SU-DHL-6 (cell line): Measurements from ENCODE around the gene CAB39.

Experiments
- EZH2phosphoT487 ChIP-seq: fragments of 200-600 bp; sonication (generic), shearing (Covaris generic); conservative IDR thresholded peaks from 2 replicates; pipeline ENCODE4 v1.6.1; 2018; ENCODE audit warnings: mild to moderate bottlenecking, antibody characterized with exemption, low read length, moderate library complexity, mixed read lengths
- TF ChIP-seq, protein P1 (sequence below): fragments of 200-600 bp; sonication (generic); IDR thresholded peaks from one replicate; pipeline ENCODE4 v1.5.1; 2017; ENCODE audit warnings: antibody characterized with exemption, mild to moderate bottlenecking, low read length, moderate library complexity; ENCODE audit not compliant: insufficient read depth, poor library complexity, severe bottlenecking

DNA sequence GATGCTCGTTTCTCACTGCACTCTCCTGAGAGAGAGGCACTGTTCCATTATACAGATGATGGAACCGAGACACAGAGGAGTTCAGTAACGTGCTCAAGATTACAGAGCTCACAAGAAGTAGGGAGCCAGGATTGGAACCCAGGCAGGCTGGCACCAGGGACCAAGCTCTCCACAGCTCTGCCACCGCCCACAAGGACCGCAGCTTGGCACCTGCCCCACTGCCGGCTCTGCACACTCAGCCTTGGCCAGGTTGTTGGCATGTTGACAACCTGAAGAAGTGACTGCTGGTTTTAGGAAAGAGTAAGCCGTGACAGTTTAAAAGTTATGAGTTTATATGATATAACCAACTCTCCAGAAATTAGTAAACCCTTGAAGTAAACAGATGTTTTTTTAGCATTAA, 104.1 kb downstream of the CAB39 start:
- TF ChIP-seq, protein P1, sequence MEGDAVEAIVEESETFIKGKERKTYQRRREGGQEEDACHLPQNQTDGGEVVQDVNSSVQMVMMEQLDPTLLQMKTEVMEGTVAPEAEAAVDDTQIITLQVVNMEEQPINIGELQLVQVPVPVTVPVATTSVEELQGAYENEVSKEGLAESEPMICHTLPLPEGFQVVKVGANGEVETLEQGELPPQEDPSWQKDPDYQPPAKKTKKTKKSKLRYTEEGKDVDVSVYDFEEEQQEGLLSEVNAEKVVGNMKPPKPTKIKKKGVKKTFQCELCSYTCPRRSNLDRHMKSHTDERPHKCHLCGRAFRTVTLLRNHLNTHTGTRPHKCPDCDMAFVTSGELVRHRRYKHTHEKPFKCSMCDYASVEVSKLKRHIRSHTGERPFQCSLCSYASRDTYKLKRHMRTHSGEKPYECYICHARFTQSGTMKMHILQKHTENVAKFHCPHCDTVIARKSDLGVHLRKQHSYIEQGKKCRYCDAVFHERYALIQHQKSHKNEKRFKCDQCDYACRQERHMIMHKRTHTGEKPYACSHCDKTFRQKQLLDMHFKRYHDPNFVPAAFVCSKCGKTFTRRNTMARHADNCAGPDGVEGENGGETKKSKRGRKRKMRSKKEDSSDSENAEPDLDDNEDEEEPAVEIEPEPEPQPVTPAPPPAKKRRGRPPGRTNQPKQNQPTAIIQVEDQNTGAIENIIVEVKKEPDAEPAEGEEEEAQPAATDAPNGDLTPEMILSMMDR = no peak
- no peak for TF ChIP-seq EZH2phosphoT487
